ENCODE measurements around the gene ITPR2. TPM values are rescaled to one million over a fixed set of nuclear protein-coding genes. Genes with fewer than 3 reads are reported as not detected.

Gene ITPR2
- total and polyA plus RNA-seq, 4 donors = 11.7 to 93.3 (median 35.4) TPM

- 95% methylated on average over 3 of the region's 3 CpGs for WGBS
- TF ChIP-seq MAX (IDR thresholded peaks at IDR 0.05) (no peak), RAD21 (IDR thresholded peaks at IDR 0.05) (no peak), REST (IDR thresholded peaks at IDR 0.05) (no peak), GABPA (IDR thresholded peaks at IDR 0.05 in 1 of 2, conservative IDR thresholded peaks at IDR 0.05 in 1 of 2) (no peak), EGR1 (IDR thresholded peaks at IDR 0.05; ENCODE audit: low read depth in 2 of 2) (no peak), JUND (IDR thresholded peaks at IDR 0.05) (no peak), YY1 (IDR thresholded peaks at IDR 0.05) (no peak), ATF3 (IDR thresholded peaks at IDR 0.05) (no peak), FOXA2 (IDR thresholded peaks at IDR 0.05) (no peak), TAF1 (conservative IDR thresholded peaks at IDR 0.05) (no peak), CTCF (IDR thresholded peaks at IDR 0.05; ENCODE audit: low read depth, low read length, missing input control) (no peak), RXRA (IDR thresholded peaks at IDR 0.05) (no peak), NR2F2 (IDR thresholded peaks at IDR 0.05) (no peak), ZBTB33 (IDR thresholded peaks at IDR 0.05) (no peak), FOXA1 (IDR thresholded peaks at IDR 0.05) (no peak), HNF4G (IDR thresholded peaks at IDR 0.05) (no peak), HNF4A (conservative IDR thresholded peaks at IDR 0.05) (no peak), SP1 (IDR thresholded peaks at IDR 0.05) (no peak)
- H3K9me3 ChIP-seq (ENCODE audit: control insufficient read depth in 4 of 4, low read length in 3 of 4) = no peaks in the 10 kb centered on the region
- no peak overlapping the region for H3K9ac ChIP-seq (ENCODE audit: low read depth in 1 of 2, low read length in 2 of 2)
- H3K27ac ChIP-seq (ENCODE audit: low read depth in 1 of 2, low read length in 2 of 2) = no peak overlapping the region
- DNase-seq (ENCODE audit: low spot score) = no peak
- no peak overlapping the region for H3K4me3 ChIP-seq (ENCODE audit: low read depth in 1 of 3, low read length in 3 of 3)
- H3K4me1 ChIP-seq (ENCODE audit: control insufficient read depth in 4 of 4, insufficient read depth in 4 of 4, low read length in 3 of 4) = no peaks in the 10 kb centered on the region
- peaks cover 0 to 16% (median 4%) of the 10 kb centered on the region in 4 donors for H3K36me3 ChIP-seq (ENCODE audit: control insufficient read depth in 4 of 4, insufficient read depth in 3 of 4, low read depth in 1 of 4, low read length in 3 of 4)
- H3K27me3 ChIP-seq (ENCODE audit: control insufficient read depth in 4 of 4, insufficient read depth in 4 of 4, low read length in 3 of 4) = no peaks in the 10 kb centered on the region
Measured at GRCh38 chr12:26533211-26533610, 299.8 kb downstream of the ITPR2 start.
